ENCODE data around the gene PCDHA11.
"Not testable (repeated sequence)": the region's sequence is repeated elsewhere in the genome, so short reads cannot be mapped to it uniquely, and the experiment has no call there.

Gene PCDHA11

DNA sequence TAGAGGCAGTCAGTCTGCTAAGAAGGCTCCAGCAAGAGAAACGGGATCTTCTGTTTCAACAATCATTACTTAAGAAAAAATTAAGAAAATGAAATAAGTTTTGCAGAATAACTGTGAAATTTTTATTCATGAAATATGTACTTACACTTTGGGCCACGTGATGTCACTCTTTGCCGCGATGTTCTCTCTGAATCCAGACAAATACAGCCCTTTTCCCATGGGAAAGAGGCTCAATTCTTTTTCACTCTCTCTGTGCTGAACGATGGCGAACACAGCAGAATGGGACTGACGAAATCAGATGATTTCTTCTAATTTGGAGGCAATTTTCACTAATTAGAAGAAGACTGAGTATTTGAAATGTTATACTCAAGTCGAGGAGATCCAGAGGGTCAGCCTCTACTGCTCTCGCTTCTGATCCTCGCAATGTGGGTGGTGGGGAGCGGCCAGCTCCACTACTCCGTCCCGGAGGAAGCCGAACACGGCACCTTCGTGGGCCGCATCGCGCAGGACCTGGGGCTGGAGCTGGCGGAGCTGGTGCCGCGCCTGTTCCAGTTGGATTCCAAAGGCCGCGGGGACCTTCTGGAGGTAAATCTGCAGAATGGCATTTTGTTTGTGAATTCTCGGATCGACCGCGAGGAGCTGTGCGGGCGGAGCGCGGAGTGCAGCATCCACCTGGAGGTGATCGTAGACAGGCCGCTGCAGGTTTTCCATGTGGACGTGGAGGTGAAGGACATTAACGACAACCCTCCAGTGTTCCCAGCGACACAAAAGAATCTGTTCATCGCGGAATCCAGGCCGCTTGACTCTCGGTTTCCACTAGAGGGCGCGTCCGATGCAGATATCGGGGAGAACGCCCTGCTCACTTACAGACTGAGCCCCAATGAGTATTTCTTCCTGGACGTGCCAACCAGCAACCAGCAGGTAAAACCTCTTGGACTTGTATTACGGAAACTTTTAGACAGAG lies 20.3 kb upstream of the PCDHA11 start, which contains the start of gene PCDHA9:
PCDHA9 (plus strand) TSS at position 244 of the 964 bp plus-strand sequence; CDS start at position 358, 114 bp downstream.
- DNase-seq (ENCODE audit: low read depth in 3 of 3, low spot score in 1 of 3) = not testable (repeated sequence)

DNA sequence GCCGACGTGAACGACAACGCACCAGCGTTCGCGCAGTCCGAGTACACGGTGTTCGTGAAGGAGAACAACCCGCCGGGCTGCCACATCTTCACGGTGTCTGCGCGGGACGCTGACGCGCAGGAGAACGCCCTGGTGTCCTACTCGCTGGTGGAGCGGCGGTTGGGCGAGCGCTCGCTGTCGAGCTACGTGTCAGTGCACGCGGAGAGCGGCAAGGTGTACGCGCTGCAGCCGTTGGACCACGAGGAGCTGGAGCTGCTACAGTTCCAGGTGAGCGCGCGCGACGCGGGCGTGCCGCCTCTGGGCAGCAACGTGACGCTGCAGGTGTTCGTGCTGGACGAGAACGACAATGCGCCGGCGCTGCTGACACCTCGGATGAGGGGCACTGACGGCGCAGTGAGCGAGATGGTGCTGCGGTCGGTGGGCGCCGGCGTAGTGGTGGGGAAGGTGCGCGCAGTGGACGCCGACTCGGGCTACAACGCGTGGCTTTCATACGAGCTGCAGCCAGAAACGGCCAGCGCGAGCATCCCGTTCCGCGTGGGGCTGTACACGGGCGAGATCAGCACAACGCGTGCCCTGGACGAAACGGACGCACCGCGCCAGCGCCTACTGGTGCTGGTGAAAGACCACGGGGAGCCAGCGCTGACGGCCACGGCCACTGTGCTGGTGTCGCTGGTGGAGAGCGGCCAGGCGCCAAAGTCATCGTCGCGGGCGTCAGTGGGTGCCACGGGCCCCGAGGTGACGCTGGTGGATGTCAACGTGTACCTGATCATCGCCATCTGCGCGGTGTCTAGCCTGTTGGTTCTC lies 18.7 kb upstream of the PCDHA11 start:
- DNase-seq (ENCODE audit: low read depth in 3 of 3, low spot score in 1 of 3) = not testable (repeated sequence)

DNA sequence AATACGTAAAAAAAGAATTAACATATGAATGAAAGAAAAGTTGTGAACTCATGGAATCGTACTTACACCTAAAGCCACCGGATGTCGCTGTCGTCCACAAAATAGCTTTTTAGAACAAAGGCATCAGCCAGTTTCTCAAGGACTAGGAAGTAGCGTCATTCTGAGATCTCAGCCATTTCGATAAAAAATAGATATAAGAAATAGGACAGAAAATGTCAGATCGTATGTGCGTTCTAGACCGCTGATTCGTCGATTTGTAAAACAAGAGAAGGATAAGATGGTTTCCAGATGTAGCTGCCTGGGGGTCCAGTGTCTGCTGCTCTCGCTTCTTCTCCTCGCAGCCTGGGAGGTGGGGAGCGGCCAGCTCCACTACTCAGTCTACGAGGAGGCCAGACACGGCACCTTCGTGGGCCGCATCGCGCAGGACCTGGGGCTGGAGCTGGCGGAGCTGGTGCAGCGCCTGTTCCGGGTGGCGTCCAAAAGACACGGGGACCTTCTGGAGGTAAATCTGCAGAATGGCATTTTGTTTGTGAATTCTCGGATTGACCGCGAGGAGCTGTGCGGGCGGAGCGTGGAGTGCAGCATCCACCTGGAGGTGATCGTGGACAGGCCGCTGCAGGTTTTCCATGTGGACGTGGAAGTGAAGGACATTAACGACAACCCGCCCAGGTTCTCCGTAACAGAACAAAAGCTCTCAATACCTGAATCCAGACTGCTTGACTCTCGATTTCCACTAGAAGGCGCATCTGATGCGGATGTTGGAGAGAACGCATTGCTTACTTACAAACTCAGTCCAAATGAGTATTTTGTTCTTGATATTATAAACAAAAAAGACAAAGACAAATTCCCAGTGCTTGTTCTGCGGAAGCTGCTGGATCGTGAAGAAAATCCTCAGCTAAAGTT lies 12.7 kb upstream of the PCDHA11 start, which contains the start of gene PCDHA10:
PCDHA10 (plus strand) TSS at position 126 of the 903 bp plus-strand sequence; CDS start at position 278, 152 bp downstream.
- no peak for DNase-seq (ENCODE audit: low read depth in 3 of 3, low spot score in 1 of 3)

DNA sequence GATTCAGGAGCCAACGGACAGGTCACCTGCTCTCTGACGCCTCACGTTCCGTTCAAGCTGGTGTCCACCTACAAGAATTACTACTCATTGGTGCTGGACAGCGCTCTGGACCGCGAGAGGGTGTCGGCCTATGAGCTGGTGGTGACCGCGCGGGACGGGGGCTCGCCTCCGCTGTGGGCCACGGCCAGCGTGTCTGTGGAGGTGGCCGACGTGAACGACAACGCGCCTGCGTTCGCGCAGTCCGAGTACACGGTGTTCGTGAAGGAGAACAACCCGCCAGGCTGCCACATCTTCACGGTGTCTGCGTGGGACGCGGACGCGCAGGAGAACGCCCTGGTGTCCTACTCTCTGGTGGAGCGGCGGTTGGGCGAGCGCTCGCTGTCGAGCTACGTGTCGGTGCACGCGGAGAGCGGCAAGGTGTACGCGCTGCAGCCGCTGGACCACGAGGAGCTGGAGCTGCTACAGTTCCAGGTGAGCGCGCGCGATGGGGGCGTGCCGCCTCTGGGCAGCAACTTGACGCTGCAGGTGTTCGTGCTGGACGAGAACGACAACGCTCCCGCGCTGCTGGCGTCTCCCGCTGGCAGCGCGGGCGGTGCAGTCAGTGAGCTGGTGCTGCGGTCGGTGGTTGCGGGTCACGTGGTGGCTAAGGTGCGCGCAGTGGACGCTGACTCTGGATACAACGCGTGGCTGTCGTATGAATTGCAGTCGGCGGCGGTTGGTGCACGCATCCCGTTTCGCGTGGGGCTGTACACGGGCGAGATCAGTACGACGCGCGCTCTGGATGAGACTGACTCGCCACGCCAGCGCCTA lies 11.4 kb upstream of the PCDHA11 start:
- DNase-seq (ENCODE audit: low read depth in 3 of 3, low spot score in 1 of 3) = no peak

DNA sequence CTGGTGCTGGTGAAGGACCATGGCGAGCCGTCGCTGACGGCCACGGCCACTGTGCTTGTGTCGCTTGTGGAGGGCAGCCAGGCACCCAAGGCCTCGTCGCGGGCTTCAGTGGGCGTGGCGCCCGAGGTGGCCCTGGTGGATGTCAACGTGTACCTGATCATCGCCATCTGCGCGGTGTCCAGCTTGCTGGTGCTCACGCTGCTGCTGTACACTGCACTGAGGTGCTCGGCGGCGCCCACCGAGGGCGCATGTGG lies 10.8 kb upstream of the PCDHA11 start:
- DNase-seq (ENCODE audit: low read depth in 3 of 3, low spot score in 1 of 3) = no peak

DNA sequence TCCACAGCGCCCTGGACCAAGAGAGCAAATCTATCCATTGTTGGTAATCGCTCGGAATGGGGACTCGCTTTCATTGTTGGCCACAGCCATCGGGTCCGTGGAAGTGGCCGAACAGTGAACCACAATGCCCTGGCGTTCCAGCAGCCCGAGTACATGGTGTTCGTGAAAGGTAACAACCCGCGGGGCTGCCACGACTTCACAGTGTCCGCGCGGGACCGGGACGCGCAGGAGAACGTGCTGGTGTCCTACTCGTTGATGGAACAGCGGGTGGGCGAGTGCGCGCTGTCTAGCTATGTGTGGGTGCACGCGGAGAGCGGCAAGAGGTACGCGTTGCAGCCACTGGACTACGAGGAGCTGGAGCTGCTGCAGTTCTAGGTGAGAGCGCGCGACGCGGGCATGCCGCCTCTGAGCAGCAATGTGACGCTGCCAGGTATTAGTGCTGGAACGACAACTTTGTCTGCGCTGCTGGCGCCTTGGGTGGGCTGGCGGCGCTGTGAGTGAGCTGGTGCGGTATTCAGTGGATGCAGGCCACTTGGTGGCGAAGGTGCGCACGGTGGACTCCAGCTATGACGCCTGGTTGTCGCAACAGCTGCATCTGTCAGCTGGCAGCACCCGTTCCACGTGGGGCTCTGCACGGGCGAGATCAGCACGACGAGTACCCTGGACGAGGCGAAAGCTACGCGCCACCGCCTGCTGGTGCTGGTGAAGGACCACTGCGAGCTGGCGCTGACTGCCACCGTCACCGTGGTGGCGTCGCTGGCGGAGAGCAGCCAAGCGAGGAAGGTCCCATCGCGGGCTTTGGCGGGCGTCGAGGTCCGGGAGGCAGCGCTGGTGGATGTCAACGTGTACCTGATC lies 6.1 kb upstream of the PCDHA11 start:
- DNase-seq (ENCODE audit: low read depth in 3 of 3, low spot score in 1 of 3) = no peak

DNA sequence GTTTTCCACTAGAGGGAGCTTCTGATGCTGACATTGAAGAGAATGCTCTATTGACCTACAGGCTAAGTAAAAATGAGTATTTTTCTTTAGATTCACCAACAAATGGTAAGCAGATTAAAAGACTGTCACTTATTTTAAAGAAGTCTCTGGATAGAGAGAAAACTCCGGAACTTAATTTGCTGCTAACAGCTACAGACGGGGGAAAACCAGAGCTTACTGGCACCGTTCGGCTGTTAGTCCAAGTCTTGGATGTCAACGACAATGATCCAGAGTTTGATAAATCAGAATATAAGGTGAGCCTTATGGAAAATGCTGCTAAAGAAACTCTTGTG lies 764 bp downstream of the PCDHA11 start:
- no peak for DNase-seq (ENCODE audit: low read depth in 3 of 3, low spot score in 1 of 3)

DNA sequence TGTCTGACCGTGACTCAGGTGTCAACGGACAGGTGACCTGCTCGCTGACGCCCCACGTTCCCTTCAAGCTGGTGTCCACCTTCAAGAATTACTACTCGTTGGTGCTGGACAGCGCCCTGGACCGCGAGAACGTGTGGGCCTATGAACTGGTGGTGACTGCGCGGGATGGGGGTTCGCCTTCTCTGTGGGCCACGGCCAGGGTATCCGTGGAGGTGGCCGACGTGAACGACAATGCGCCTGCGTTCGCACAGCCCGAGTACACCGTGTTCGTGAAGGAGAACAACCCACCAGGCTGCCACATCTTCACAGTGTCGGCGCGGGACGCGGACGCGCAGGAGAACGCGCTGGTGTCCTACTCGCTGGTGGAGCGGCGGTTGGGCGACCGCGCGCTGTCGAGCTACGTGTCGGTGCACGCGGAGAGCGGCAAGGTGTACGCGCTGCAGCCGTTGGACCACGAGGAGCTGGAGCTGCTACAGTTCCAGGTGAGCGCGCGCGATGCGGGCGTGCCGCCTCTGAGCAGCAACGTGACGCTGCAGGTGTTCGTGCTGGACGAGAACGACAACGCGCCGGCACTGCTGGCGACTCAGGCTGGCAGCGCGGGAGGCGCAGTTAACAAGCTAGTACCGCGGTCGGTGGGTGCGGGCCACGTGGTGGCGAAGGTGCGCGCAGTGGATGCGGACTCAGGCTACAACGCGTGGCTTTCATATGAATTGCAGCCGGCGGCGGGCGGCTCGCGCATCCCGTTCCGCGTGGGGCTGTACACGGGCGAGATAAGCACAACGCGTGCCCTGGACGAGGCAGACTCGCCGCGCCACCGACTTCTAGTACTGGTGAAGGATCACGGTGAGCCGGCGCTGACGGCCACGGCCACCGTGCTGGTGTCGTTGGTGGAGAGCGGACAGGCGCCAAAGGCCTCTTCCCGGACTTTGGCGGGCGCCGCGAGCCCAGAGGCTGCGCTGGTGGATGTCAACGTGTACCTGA lies 1.8 kb downstream of the PCDHA11 start:
- no peak for DNase-seq (ENCODE audit: low read depth in 3 of 3, low spot score in 1 of 3)

DNA sequence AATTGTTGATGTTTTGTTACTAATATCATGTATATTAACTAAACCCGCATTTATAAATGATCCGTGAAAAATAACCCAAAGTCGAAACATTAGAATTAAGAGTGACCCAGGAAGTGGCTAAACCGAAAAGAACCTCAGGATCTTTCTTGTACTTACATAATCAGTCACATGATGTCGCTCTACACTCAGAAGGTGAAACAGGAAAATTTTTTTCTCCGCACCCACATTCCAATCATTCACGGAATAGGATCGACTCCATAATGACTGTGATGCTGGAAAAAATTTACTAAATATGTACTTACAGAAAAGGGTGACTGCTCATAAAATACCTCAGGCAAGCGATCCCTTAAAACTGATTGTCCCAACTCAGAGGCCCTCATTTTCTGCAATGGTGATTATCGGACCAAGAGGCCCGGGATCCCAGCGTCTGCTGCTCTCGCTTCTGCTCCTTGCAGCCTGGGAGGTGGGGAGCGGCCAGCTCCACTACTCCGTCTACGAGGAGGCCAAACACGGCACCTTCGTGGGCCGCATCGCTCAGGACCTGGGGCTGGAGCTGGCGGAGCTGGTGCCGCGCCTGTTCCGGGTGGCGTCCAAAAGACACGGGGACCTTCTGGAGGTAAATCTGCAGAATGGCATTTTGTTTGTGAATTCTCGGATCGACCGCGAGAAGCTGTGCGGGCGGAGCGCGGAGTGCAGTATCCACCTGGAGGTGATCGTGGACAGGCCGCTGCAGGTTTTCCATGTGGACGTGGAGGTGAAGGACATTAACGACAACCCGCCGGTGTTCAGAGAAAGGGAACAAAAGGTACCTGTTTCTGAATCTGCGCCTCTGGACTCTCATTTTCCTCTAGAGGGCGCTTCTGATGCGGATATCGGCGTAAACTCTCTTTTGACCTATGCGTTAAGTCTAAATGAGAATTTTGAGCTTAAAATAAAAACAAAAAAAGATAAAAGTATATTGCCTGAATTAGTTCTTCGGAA lies 6.6 kb downstream of the PCDHA11 start, which contains the start of gene PCDHA12:
PCDHA12 (plus strand) TSS at position 224 of the 981 bp plus-strand sequence; CDS start at position 389, 165 bp downstream.
- DNase-seq (ENCODE audit: low read depth in 3 of 3, low spot score in 1 of 3) = no peak

DNA sequence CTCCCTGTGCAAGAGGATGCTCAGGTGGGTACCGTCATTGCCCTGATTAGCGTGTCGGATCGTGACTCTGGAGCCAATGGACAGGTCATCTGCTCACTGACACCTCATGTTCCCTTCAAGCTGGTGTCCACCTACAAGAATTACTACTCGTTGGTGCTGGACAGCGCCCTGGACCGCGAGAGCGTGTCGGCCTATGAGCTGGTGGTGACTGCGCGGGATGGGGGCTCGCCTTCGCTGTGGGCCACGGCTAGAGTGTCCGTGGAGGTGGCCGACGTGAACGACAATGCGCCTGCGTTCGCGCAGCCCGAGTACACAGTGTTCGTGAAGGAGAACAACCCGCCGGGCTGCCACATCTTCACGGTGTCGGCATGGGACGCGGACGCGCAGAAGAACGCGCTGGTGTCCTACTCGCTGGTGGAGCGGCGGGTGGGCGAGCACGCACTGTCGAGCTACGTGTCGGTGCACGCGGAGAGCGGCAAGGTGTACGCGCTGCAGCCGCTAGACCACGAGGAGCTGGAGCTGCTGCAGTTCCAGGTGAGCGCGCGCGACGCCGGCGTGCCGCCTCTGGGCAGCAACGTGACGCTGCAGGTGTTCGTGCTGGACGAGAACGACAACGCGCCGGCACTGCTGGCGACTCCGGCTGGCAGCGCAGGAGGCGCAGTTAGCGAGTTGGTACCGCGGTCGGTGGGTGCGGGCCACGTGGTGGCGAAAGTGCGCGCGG lies 7.9 kb downstream of the PCDHA11 start:
- DNase-seq (ENCODE audit: low read depth in 3 of 3, low spot score in 1 of 3) = not testable (repeated sequence)

DNA sequence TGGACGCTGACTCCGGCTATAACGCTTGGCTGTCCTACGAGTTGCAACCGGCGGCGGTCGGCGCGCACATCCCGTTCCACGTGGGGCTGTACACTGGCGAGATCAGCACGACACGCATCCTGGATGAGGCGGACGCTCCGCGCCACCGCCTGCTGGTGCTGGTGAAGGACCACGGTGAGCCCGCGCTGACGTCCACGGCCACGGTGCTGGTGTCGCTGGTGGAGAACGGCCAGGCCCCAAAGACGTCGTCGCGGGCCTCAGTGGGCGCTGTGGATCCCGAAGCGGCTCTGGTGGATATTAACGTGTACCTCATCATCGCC lies 8.5 kb downstream of the PCDHA11 start:
- DNase-seq (ENCODE audit: low read depth in 3 of 3, low spot score in 1 of 3) = no peak

DNA sequence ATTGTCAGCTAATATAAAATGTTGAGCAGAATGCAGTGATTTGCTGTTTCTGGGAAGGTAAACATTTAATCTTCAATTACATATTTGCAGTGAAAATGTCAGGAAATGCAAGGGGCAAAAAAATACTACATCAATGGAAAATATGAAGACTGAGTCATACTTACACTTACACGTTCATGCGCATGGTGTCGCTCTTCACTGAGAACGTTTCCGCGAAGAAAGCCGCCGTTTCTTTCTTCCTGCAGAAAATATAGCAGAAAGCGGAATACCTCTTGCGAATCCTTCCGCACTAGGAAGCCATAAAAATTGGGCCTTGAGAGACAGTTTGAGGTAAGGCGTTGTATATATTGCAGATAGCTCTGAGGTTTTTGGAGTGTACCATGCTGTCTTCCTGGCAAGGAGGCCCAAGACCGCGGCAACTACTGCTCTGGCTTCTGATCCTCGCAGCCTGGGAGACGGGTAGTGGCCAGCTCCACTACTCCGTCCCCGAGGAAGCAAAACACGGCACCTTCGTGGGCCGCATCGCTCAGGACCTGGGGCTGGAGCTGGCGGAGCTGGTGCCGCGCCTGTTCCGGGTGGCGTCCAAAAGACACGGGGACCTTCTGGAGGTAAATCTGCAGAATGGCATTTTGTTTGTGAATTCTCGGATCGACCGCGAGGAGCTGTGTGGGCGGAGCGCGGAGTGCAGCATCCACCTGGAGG lies 13.3 kb downstream of the PCDHA11 start, which contains the start of gene PCDHA13:
PCDHA13 (plus strand) TSS at position 236 of the 702 bp plus-strand sequence; CDS start at position 381, 145 bp downstream.
- no peak for DNase-seq (ENCODE audit: low read depth in 3 of 3, low spot score in 1 of 3)

DNA sequence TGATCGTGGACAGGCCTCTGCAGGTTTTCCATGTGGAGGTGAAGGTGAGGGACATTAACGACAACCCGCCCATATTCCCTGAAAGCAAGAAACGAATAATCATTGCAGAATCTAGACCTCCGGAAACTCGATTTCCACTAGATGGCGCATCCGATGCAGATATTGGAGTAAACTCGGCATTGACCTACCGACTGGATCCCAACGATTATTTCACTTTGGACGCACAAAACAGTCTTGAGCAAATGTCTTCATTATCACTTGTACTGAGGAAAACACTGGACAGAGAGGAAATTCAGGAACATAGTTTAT lies 13.8 kb downstream of the PCDHA11 start:
- no peak for DNase-seq (ENCODE audit: low read depth in 3 of 3, low spot score in 1 of 3)

DNA sequence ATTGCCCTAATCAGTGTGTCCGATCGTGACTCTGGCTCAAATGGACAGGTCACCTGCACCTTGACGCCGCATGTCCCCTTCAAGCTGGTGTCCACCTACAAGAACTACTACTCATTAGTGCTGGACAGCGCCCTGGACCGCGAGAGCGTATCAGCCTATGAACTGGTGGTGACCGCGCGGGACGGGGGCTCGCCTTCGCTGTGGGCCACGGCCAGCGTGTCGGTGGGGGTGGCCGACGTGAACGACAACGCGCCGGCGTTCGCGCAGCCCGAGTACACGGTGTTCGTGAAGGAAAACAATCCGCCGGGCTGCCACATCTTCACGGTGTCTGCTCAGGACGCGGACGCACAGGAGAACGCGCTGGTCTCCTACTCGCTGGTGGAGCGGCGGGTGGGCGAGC lies 14.6 kb downstream of the PCDHA11 start:
- DNase-seq (ENCODE audit: low read depth in 3 of 3, low spot score in 1 of 3) = no peak

DNA sequence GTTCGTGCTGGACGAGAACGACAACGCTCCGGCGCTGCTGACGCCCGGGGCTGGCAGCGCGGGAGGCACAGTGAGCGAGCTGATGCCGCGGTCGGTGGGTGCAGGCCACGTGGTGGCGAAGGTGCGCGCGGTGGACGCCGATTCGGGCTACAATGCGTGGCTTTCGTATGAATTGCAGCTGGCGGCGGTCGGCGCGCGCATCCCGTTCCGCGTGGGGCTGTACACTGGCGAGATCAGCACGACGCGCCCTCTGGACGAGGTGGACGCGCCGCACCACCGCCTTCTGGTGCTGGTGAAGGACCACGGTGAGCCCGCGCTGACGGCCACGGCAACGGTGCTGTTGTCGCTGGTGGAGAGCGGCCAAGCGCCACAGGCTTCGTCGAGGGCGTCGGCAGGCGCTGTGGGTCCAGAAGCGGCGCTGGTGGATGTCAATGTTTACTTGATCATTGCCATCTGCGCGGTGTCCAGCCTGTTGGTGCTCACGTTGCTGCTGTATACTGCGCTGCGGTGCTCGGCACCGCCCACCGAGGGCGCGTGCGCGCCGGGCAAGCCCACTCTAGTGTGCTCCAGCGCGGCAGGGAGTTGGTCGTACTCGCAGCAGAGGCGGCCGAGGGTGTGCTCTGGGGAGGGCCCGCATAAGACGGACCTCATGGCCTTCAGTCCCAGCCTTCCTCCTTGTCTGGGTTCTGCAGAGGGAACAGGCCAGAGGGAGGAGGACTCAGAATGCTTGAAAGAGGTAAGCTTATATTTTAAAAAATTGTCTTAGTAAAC lies 15.4 kb downstream of the PCDHA11 start:
- DNase-seq (ENCODE audit: low read depth in 3 of 3, low spot score in 1 of 3) = no peak

Data from stimulated activated CD4-positive, alpha-beta T cell treated with anti-CD3 and anti-CD28 coated beads, TNF-alpha, amount 100 ng/mL, for 1 hour (primary cell).